ENCODE measurements around the gene MRPL21.
"Not testable (repeated sequence)": the region's sequence is repeated elsewhere in the genome, so short reads cannot be mapped to it uniquely, and the experiment has no call there.

The MRPL21 gene

DNA sequence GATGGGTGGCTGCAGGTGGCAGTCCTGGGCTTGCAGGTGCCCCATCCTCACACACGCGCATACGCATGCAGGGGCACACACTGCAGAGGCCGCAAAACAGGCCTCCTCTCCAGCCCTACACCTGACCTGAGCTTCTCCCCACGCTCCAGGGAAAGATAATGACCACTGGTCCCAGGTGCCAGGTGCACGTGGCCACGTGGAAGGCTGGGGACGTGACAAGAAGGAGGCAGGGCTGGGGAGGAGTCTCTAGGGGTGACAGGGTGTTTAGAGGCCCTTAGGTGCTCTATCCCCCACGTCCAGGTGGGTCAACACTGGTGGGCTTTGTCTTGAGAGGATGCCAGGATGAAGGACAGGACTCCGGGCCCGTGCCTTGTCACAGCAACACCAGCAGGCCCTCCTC lies 38.4 kb downstream of the MRPL21 start:
- TF ChIP-seq CTCF (IDR thresholded peaks at IDR 0.05; ENCODE audit: low read depth, low read length, missing control alignments), result no peak
- no peak for DNase-seq (ENCODE audit: low read depth)
- no peak overlapping the region for H3K4me3 ChIP-seq (ENCODE audit: low read depth, low read length)
- in situ Hi-C loops (cut with HindIII; ENCODE audit: low sequenced_read_pairs), result no loop called here

DNA sequence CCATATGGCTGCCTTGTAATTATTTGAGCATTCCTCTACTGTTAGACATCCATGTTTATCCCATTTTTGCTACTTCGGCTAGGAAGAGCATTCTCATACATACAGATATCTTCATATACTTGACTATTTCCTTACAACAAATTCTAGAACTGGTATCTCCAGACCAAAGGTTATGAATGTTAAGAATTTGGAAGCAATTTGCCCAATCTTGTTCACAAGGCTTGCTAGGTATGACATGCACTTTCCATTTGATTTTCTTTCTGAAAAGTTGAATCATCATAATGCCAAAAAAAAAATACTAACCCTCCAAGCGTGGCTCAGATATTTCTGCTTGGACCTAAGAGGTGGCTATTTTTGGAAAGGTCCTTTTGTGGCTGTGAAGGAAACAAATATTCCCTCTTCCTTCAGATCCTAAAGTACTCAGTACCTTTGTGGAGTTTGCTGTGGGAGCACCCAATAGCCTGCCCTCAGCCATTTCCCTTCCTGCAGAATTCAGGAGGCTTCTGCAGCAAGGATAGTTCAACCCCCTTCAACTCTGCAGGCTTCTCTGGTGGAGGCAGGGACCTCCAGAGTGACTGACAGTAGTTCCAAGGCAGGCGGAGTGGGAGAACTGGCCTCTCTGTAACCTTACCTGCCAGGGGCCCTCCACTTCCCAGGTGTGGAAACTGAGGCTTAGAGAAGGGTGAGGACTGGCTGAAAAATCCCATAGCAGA lies 39.9 kb downstream of the MRPL21 start:
- in situ Hi-C loops (cut with HindIII; ENCODE audit: low sequenced_read_pairs), result no loop called here
- TF ChIP-seq CTCF (IDR thresholded peaks at IDR 0.05; ENCODE audit: low read depth, low read length, missing control alignments), result no peak
- DNase-seq (ENCODE audit: low read depth), result no peak
- no peak overlapping the region for H3K4me3 ChIP-seq (ENCODE audit: low read depth, low read length)

GRCh38 chr11:68862421-68862820 lies 41.2 kb downstream of the MRPL21 start:
- no peak overlapping the region for H3K4me3 ChIP-seq (ENCODE audit: low read depth, low read length)
- no peak for TF ChIP-seq CTCF (IDR thresholded peaks at IDR 0.05; ENCODE audit: low read depth, low read length, missing control alignments)
- no peak for DNase-seq (ENCODE audit: low read depth)
- in situ Hi-C loops (cut with HindIII; ENCODE audit: low sequenced_read_pairs), result no loop called here

GRCh38 chr11:68859123-68859522 lies 44.5 kb downstream of the MRPL21 start:
- no peak for DNase-seq (ENCODE audit: low read depth)
- no peak overlapping the region for H3K4me3 ChIP-seq (ENCODE audit: low read depth, low read length)
- in situ Hi-C loops (cut with HindIII; ENCODE audit: low sequenced_read_pairs), result no loop called here
- no peak for TF ChIP-seq CTCF (IDR thresholded peaks at IDR 0.05; ENCODE audit: low read depth, low read length, missing control alignments)

- TF ChIP-seq CTCF (IDR thresholded peaks at IDR 0.05; ENCODE audit: low read depth, low read length, missing control alignments), result no peak
- in situ Hi-C loops (cut with HindIII; ENCODE audit: low sequenced_read_pairs), result no loop called here
These were observed 46.5 kb downstream of the MRPL21 start for GRCh38 chr11:68857037-68857586.

DNA sequence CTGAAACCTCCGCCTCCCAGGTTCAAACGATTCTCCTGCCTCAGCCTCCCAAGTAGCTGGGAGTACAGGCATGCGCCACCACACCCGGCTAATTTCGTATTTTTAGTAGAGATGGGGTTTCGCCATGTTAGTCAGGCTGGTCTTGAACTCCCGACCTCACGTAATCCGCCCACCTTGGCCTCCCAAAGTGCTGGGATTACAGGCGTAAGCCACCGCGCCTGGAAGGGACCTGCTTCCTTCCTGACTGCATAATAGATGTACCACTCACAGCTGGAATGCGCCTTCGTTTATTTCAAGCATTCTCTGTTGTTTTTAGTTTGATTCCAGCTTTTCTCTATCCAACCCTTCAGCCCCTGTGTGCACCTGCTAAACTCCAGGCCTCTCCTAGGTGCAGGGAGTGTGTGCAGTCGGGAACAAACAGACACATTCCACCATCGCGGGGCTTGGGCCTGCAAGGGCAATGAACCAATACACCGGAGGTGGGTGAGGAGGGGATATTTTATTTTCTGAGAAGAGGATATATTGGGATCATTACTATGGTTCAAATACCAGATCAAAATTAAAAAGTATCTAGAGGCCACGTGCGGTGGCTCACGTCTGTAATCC lies 47.1 kb downstream of the MRPL21 start:
- not testable (repeated sequence) for DNase-seq (ENCODE audit: low read depth); H3K4me3 ChIP-seq (ENCODE audit: low read depth, low read length)

More at GRCh38 chr11:68857037-68857586, 46.5 kb downstream of the MRPL21 start:
- no peak overlapping the region for H3K4me3 ChIP-seq (ENCODE audit: low read depth, low read length)
- DNase-seq (ENCODE audit: low read depth), result no peak

More for the DNA sequence above, 47.1 kb downstream of the MRPL21 start:
- in situ Hi-C loops (cut with HindIII; ENCODE audit: low sequenced_read_pairs), result not testable (repeated sequence)
